Neuronal stem cell (in vitro differentiated cells): ENCODE data around the gene TRAPPC5.
A peak's percentile ranks its signal among the peaks of the same experiment; 100 is the strongest.

Experiments used
- DNase-seq: peaks from one replicate; pipeline ENCODE4 v3.0.0-alpha.2; 2013; ENCODE audit warnings: low spot score
- H2AFZ ChIP-seq: one replicate; pipeline ENCODE4 v1.6.1; 2013; ENCODE audit warnings: mild to moderate bottlenecking, low read length, inconsistent platforms
- H2AK5ac ChIP-seq: 2 replicates; pipeline ENCODE4 v1.6.1; 2013; ENCODE audit warnings: low read depth, mild to moderate bottlenecking, inconsistent platforms, low read length, moderate library complexity, mixed read lengths
- H2BK120ac ChIP-seq: 2 replicates; pipeline ENCODE4 v1.6.1; 2013; ENCODE audit warnings: low read depth, mild to moderate bottlenecking, inconsistent platforms, low read length, moderate library complexity, mixed read lengths
- H2BK12ac ChIP-seq: one replicate; pipeline ENCODE4 v1.6.1; 2013; ENCODE audit warnings: low read length, inconsistent platforms
- H2BK15ac ChIP-seq: 2 replicates; pipeline ENCODE4 v1.6.1; 2013; ENCODE audit warnings: mild to moderate bottlenecking, low read length, inconsistent platforms, mixed read lengths
- H2BK5ac ChIP-seq: one replicate; pipeline ENCODE4 v1.6.1; 2013; ENCODE audit warnings: inconsistent platforms, mild to moderate bottlenecking, low read length, moderate library complexity
- H3K14ac ChIP-seq: one replicate; pipeline ENCODE4 v1.6.1; 2013; ENCODE audit warnings: low read length, inconsistent platforms
- H3K18ac ChIP-seq: 2 replicates; pipeline ENCODE4 v1.6.1; 2013; ENCODE audit warnings: low read length, inconsistent platforms
- H3K23ac ChIP-seq: 2 replicates; pipeline ENCODE4 v1.6.1; 2013; ENCODE audit warnings: low read depth, mild to moderate bottlenecking, mixed read lengths, low read length, inconsistent platforms; ENCODE audit not compliant: poor library complexity
- H3K27ac ChIP-seq: replicated peaks from 3 replicates; pipeline ENCODE4 v1.5.1; 2013; ENCODE audit warnings: low read length, inconsistent platforms
- H3K27me3 ChIP-seq, 3 experiments: 2 replicates each; pipeline ENCODE4 v1.6.1; 2013; ENCODE audit warnings: low read length in 3 of 3, mild to moderate bottlenecking in 2 of 3, inconsistent platforms in 1 of 3, low read depth in 1 of 3, mixed read lengths in 1 of 3, moderate library complexity in 1 of 3; ENCODE audit not compliant: control insufficient read depth in 3 of 3, insufficient read depth in 3 of 3
- H3K36me3 ChIP-seq, 2 donors: replicated peaks in 1 of 2; 2 replicates each; pipeline ENCODE4 v1.6.1; 2013; ENCODE audit warnings: low read length in 2 of 2; ENCODE audit not compliant: control insufficient read depth in 2 of 2, insufficient read depth in 2 of 2
- H3K4ac ChIP-seq: 2 replicates; pipeline ENCODE4 v1.6.1; 2013; ENCODE audit warnings: inconsistent platforms, mild to moderate bottlenecking, low read length, moderate library complexity
- H3K4me1 ChIP-seq, 2 donors: 1 replicate in 1 of 2; 2 replicates in 1 of 2; pipeline ENCODE4 v1.6.1; 2013; ENCODE audit warnings: low read length in 2 of 2, low read depth in 1 of 2; ENCODE audit not compliant: control insufficient read depth in 2 of 2, insufficient read depth in 1 of 2
- H3K4me2 ChIP-seq: one replicate; pipeline ENCODE4 v1.6.1; 2013; ENCODE audit warnings: mild to moderate bottlenecking, low read length, inconsistent platforms; ENCODE audit not compliant: insufficient read depth, poor library complexity, severe bottlenecking
- H3K4me3 ChIP-seq, 2 donors: 2 replicates each; pipeline ENCODE4 v1.5.1; 2013; ENCODE audit warnings: low read length in 2 of 2, mild to moderate bottlenecking in 2 of 2, inconsistent platforms in 1 of 2, moderate library complexity in 1 of 2
- H3K79me1 ChIP-seq: one replicate; pipeline ENCODE4 v1.6.1; 2013; ENCODE audit warnings: low read depth, mild to moderate bottlenecking, inconsistent platforms, low read length, moderate library complexity
- H3K9ac ChIP-seq: one replicate; pipeline ENCODE4 v1.6.1; 2013; ENCODE audit warnings: mild to moderate bottlenecking, low read depth, low read length, inconsistent platforms; ENCODE audit not compliant: poor library complexity
- H3K9me3 ChIP-seq, 2 donors: replicated peaks in 1 of 2; 2 replicates each; pipeline versions ENCODE3 to v1.6.1; 2013; ENCODE audit warnings: low read length in 2 of 2, mild to moderate bottlenecking in 2 of 2, inconsistent platforms in 1 of 2, low read depth in 1 of 2, mixed read lengths in 1 of 2, moderate library complexity in 1 of 2; ENCODE audit not compliant: control insufficient read depth in 2 of 2, insufficient read depth in 1 of 2
- H4K8ac ChIP-seq: one replicate; pipeline ENCODE4 v1.6.1; 2013; ENCODE audit warnings: low read depth, mild to moderate bottlenecking, inconsistent platforms, low read length, moderate library complexity
- H4K91ac ChIP-seq: one replicate; pipeline ENCODE4 v1.6.1; 2013; ENCODE audit warnings: low read length, low read depth, mild to moderate bottlenecking, inconsistent platforms; ENCODE audit not compliant: poor library complexity
- WGBS, 2 donors: extraction: QIAGEN DNeasy Blood & Tissue Kit; methylation state at CpG; one replicate each; pipeline ENCODE4 v1.1.7; 2013; ENCODE audit warnings: missing lambda C conversion rate in 2 of 2, mixed read lengths in 1 of 2; ENCODE audit not compliant: insufficient read length in 2 of 2, insufficient replicate concordance in 1 of 2; ENCODE audit errors: extremely low coverage in 2 of 2; 5-methylcytosine and 5-hydroxymethylcytosine counted together

TRAPPC5 gene

GRCh38 chr19:7679771-7680605, 645 bp upstream of the TRAPPC5 start:
- peak overlapping the region; percentile 93 for H2BK5ac ChIP-seq
- no peak overlapping the region for H2BK120ac ChIP-seq
- WGBS, 2 donors = no CpG with 5 or more reads among the region's 22 CpGs
- peaks cover 17% of the 10 kb centered on the region for H3K79me1 ChIP-seq
- H3K14ac ChIP-seq = peak overlapping the region; percentile 82
- peaks cover 8 to 9% of the 10 kb centered on the region in 2 donors for H3K4me1 ChIP-seq
- H3K23ac ChIP-seq = peak overlapping the region; percentile 89
- peaks cover 13 to 21% of the 10 kb centered on the region in 2 donors for H3K36me3 ChIP-seq
- peak overlapping the region; percentile 97 for H2BK12ac ChIP-seq
- H3K9ac ChIP-seq = no peak overlapping the region
- H3K9me3 ChIP-seq = no peaks in the 10 kb centered on the region
- peak overlapping the region; percentile 96 for H4K8ac ChIP-seq
- peak overlapping the region; percentile 49 to 97 for H3K4me3 ChIP-seq
- peaks cover 0 to 11% (median 8%) of the 10 kb centered on the region in 3 experiments for H3K27me3 ChIP-seq
- H3K4ac ChIP-seq = no peak overlapping the region
- H2AFZ ChIP-seq = peak overlapping the region; percentile 94
- H3K27ac ChIP-seq = no peak overlapping the region
- no peak for DNase-seq
- H2AK5ac ChIP-seq = peak overlapping the region; percentile 1
- peak overlapping the region; percentile 81 for H2BK15ac ChIP-seq
- H3K4me2 ChIP-seq = peak overlapping the region; percentile 73
- H3K18ac ChIP-seq = peak overlapping the region; percentile 94
- no peak overlapping the region for H4K91ac ChIP-seq

GRCh38 chr19:7681340-7682174, 924 bp downstream of the TRAPPC5 start:
- peak; percentile 67 for DNase-seq
- Histone ChIP-seq H3K36me3 (peaks cover 16 to 21% of the 10 kb centered on the region in 2 donors), H3K27ac (no peak overlapping the region)

GRCh38 chr19:7682175-7682855, 1.7 kb downstream of the TRAPPC5 start:
- Histone ChIP-seq H2BK12ac (peak overlapping the region; percentile 58), H3K36me3 (peaks cover 16 to 21% of the 10 kb centered on the region in 2 donors), H2AK5ac (peak overlapping the region; percentile 60), H3K4me2 (peak overlapping the region; percentile 92), H3K18ac (peak overlapping the region; percentile 64), H3K27ac (no peak overlapping the region), H2BK120ac (peak overlapping the region; percentile 91), H3K23ac (peak overlapping the region; percentile 83), H3K27me3 (peaks cover 0 to 11% (median 7%) of the 10 kb centered on the region in 3 experiments), H4K91ac (no peak overlapping the region), H2BK15ac (peak overlapping the region; percentile 58), H3K14ac (peak overlapping the region; percentile 56), H3K4me1 (peaks cover 9 to 10% of the 10 kb centered on the region in 2 donors), H2AFZ (no peak overlapping the region), H3K4ac (no peak overlapping the region), H3K9me3 (no peaks in the 10 kb centered on the region), H3K4me3 (peak overlapping the region; percentile 2 to 97), H4K8ac (no peak overlapping the region), H3K79me1 (peaks cover 17% of the 10 kb centered on the region), H2BK5ac (peak overlapping the region; percentile 48), H3K9ac (peak overlapping the region; percentile 77)
- WGBS, 2 donors = no CpG with 5 or more reads among the region's 74 CpGs
- DNase-seq = no peak

More at GRCh38 chr19:7681340-7682174, 924 bp downstream of the TRAPPC5 start:
- Histone ChIP-seq H2AFZ (peak overlapping the region; percentile 94), H3K9ac (peak overlapping the region; percentile 100), H3K79me1 (peaks cover 17% of the 10 kb centered on the region), H2BK15ac (peak overlapping the region; percentile 58), H4K91ac (no peak overlapping the region), H3K18ac (peak overlapping the region; percentile 99), H2AK5ac (peak overlapping the region; percentile 98), H2BK5ac (peak overlapping the region; percentile 48), H4K8ac (no peak overlapping the region), H2BK120ac (peak overlapping the region; percentile 91), H3K4me1 (peaks cover 9 to 10% of the 10 kb centered on the region in 2 donors), H3K23ac (peak overlapping the region; percentile 83), H3K4me2 (peak overlapping the region; percentile 92), H2BK12ac (peak overlapping the region; percentile 16), H3K27me3 (peaks cover 0 to 11% (median 8%) of the 10 kb centered on the region in 3 experiments), H3K9me3 (no peaks in the 10 kb centered on the region), H3K4me3 (peak overlapping the region; percentile 97 to 98), H3K4ac (peak overlapping the region; percentile 84), H3K14ac (peak overlapping the region; percentile 99)
- WGBS, 2 donors = no CpG with 5 or more reads among the region's 43 CpGs
